HFF-Myc (cell line): Measurements from ENCODE around the gene KLHL4.
"Not testable (repeated sequence)": the region's sequence is repeated elsewhere in the genome, so short reads cannot be mapped to it uniquely, and the experiment has no call there.

Experiments used
- DNase-seq: peaks from one replicate; pipeline ENCODE4 v3.0.0-alpha.2; 2011; ENCODE audit warnings: low read depth; ENCODE audit errors: extremely low read depth
- H3K4me3 ChIP-seq: replicated peaks from 2 replicates; pipeline ENCODE4 v1.5.1; 2011; ENCODE audit warnings: low read depth, mild to moderate bottlenecking, control low read depth, low read length
- TF ChIP-seq, protein P1 (sequence below): IDR thresholded peaks from 2 replicates; pipeline ENCODE4 v1.5.1; 2012; ENCODE audit warnings: mild to moderate bottlenecking, low read depth, low read length, control low read depth; ENCODE audit errors: missing control alignments

Gene KLHL4

DNA sequence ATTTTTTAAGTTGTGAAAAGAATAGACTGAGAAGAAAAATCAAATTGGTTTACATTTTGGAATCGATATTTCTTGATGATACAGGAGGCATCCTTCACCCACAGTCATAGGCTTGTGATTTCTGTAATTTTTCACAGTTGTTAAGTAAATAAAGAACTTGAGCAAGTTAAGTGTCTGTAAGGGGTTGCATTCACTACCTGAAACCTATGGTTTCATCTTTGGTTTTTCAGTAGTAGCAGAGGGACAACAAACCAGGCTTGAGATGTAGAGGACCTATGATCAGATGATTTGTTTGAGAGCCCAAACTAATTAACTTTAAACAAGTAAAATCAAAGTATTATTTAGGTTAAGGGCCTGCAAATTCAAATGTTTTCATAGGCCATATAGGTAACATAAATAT, 175.6 kb downstream of the KLHL4 start:
- H3K4me3 ChIP-seq: no peak overlapping the region
- DNase-seq: no peak
- TF ChIP-seq, protein P1, sequence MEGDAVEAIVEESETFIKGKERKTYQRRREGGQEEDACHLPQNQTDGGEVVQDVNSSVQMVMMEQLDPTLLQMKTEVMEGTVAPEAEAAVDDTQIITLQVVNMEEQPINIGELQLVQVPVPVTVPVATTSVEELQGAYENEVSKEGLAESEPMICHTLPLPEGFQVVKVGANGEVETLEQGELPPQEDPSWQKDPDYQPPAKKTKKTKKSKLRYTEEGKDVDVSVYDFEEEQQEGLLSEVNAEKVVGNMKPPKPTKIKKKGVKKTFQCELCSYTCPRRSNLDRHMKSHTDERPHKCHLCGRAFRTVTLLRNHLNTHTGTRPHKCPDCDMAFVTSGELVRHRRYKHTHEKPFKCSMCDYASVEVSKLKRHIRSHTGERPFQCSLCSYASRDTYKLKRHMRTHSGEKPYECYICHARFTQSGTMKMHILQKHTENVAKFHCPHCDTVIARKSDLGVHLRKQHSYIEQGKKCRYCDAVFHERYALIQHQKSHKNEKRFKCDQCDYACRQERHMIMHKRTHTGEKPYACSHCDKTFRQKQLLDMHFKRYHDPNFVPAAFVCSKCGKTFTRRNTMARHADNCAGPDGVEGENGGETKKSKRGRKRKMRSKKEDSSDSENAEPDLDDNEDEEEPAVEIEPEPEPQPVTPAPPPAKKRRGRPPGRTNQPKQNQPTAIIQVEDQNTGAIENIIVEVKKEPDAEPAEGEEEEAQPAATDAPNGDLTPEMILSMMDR: no peak

DNA sequence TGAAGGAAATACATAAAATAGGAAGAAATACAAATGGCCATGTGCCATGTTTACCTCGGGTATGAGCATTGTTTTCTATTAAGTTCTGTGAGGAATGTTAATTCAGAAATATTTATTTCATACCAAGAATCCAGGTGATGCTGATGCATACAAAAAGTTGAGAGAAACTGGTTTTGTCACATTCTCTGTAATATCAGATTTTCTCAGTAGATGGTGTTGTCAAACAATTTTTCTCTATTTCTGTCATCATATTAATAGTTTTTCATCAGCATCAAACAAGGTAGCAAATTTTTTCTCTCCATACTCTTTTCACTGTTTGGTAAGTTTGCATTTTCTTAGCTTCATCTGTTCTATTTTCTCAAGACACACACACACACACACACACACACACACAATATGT, 179.8 kb downstream of the KLHL4 start:
- H3K4me3 ChIP-seq: no peak overlapping the region
- no peak for DNase-seq
- TF ChIP-seq, protein P1: no peak

DNA sequence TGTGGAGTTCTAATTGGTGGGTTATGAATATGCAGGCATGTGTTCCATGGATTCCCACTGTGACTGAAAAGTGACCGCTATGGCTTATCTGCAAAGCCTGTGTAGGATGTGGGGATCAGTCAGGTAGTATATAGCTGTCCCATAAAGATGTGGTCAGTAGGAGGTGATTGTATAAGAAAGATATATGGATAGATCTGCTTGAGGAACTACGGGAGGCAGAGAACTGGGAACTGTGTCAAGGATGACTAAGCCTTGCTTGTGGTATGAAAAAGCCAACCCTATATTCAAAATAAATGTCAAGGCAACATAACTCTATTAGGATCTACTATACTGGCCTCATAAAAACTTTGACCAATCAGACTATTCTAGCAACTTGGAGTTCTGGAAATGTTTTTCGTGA, 185.2 kb downstream of the KLHL4 start:
- TF ChIP-seq, protein P1: no peak
- H3K4me3 ChIP-seq: no peak overlapping the region
- no peak for DNase-seq

DNA sequence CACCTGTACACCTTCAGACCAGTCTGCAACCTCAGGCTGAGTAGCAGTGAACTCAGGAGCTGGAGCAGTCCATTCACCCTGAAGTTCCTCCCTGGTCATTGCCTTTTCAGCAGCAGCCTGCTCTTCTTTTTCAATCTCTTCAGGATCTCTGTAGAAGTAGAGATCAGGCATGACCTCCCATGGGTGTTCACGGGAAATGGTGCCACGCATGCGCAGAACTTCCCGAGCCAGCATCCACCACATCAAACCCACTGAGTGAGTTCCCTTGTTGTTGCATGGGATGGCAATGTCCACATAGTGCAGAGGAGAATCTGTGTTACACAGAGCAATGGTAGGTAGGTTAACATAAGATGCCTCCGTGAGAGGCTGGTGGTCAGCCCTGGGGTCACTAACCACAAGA, 185.9 kb downstream of the KLHL4 start:
- H3K4me3 ChIP-seq, DNase-seq: not testable (repeated sequence)

DNA sequence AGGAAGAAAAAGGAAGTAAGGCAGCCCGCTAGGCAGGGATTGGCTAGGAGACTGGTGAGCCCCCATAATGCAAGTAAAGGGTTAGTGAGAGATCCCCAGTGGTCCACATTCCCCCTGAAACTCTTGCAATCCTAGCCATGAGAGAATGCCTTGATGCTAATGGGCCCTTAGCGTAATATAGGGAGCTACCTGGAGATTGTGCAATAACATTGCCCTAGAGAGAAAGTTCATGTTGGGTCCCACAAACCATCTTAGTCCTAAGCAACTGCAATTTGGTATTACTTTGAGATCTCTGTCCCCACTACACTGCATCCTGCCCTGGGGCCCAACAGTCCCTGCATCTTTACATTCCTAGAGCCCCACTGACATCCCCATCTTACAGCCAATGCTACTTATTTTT, 188.5 kb downstream of the KLHL4 start:
- no peak for DNase-seq
- TF ChIP-seq, protein P1: no peak
- no peak overlapping the region for H3K4me3 ChIP-seq

DNA sequence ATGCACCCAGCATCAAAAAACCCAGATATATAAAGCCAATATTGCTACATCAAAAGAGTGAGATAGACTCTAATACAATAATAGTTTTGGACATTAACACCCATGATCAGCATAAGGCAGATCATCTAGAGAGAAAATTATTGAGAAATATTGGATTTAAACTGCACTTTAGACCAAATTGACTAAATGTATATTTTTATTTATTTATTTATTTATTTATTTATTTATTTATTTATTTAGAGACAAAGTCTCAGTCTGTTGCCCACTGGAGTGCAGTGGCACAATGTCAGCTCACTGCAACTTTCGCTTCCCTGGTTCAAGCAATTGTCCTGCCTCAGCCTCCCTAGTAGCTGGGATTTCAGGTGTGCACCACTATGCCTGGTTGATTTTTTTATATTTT, 193.0 kb downstream of the KLHL4 start:
- TF ChIP-seq, protein P1: no peak
- no peak overlapping the region for H3K4me3 ChIP-seq
- no peak for DNase-seq
